Skin epidermis (tissue), 12 donors: ENCODE data around the gene REG1A.

ENCODE experiments used
- H3K27ac ChIP-seq, 21 experiments: fragments of 200-600 bp; sonication (generic) in 11 of 21; one replicate each; pipeline ENCODE4 v1.5.0; 2020; ENCODE audit warnings: mild to moderate bottlenecking in 3 of 21, inconsistent platforms in 2 of 21, moderate library complexity in 2 of 21
- H3K4me3 ChIP-seq, 7 experiments: fragments of 200-600 bp; sonication (generic) in 2 of 7; one replicate each; pipeline ENCODE4 v1.5.0; 2020; ENCODE audit warnings: inconsistent platforms in 2 of 7, mild to moderate bottlenecking in 2 of 7, moderate library complexity in 1 of 7

REG1A gene

DNA sequence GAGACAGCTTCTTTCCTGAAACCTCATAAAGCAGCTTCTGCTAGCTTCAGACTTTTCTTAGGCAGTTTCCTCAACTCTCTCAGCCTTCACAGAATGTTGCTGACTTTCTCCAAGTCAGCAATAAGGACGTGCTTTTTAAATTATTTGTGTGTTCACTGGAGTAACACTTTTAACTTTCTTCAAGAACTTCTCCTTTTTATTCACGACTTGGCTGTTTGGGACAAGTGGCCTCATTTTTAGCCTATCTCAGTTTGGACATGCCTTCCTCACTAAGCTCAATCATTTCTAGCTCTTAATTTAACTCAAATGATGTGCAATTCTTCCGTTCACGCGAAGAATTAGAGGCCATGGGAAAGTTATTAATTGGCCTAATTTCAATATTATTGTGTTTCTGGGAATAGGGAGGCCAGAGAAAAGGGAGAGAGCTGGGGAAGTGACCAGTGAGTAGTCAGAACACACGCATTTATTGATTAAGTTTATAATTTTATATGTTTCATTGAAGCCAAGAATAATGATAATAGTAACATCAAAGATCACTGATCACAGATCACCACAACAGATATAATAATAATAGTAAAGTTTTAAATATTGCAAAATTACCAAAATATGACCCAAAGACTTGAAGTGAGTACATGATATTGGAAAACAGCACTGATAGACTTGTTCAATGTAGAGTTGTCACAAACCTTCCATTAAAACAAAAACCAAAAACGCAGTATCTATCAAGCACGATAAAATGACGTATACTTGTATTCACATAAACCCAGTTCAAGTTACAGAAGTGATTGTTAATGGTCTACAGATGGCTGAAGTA, 4.8 kb downstream of the REG1A start:
- H3K4me3 ChIP-seq = no peak overlapping the region

DNA sequence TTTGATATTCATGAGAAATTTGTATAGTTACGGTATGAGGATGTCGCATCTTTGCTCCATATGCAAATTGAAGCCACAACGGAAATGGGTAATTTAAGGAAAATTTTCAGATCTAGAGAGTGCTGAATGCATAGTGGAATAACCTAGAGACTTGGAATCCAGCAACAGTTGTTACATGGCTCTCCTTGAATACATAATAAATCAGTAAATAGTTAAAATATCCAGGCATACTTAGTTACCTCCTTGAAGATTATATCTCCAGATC, 5.4 kb downstream of the REG1A start:
- no peak overlapping the region for H3K27ac ChIP-seq
- H3K4me3 ChIP-seq = no peak overlapping the region

More for the DNA sequence above, 4.8 kb downstream of the REG1A start:
- H3K27ac ChIP-seq = no peak overlapping the region

DNA sequence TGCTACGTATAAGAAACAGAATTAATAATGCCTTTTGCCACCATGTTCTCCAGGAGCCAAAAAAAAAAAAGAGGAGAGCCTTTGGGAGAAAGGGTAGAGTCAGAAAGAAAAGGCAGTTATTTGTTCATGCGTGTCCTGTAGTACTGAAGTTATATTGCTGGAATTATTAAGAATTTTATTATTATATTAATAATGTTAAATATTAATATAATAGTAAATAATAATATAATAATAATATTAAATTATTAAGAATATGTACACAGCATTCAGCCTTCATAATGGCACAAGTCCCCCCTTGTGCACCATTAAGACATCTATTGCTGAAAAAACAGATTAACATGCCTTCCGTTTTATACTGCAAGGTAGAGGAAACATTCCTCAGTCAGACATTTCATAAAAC, 8.1 kb downstream of the REG1A start:
- Histone ChIP-seq H3K27ac (no peak overlapping the region), H3K4me3 (no peak overlapping the region)

DNA sequence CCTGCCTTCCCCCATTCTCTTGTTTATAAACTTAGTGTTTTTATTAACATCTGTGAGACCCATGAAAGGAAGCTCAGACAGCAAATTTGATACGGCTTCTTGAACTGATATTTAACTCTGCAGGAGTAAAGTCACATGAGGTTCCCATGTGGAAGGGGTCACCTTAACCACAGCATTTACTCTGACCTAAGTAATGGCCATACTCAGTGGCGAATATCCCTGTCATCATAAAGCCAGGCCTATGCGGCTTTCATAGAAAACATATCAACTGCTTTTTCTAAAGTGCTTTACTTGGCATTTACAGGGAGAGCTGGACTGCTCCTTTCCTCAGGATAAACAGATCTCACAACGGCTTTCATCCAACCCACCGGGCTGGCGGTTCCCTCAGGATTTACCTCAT, 9.0 kb downstream of the REG1A start:
- H3K4me3 ChIP-seq = no peak overlapping the region
- H3K27ac ChIP-seq = no peak overlapping the region

GRCh38 chr2:79129804-79130203, 9.5 kb downstream of the REG1A start:
- H3K27ac ChIP-seq = no peak overlapping the region
- H3K4me3 ChIP-seq = no peak overlapping the region

DNA sequence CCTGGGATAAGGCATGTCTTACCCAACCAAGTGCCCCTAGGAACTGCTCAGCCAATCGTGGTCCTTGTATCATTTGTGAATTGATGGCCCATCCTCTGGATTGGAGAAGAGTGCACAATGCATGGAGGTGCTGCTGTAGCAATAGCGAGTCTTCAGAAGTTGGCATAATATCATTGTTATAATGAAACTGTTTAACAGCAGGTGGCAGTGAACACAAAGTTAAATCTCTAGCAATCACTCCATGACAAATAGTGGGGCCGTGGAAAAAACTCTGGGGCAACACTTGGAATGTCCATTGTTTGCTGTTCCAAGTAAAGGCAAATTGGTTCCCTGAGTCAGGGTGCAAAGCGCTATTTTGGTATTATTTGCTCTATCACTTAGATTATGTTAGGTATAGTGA, 11.4 kb downstream of the REG1A start:
- no peak overlapping the region for H3K4me3 ChIP-seq
- no peak overlapping the region for H3K27ac ChIP-seq

- no peak overlapping the region for H3K4me3 ChIP-seq
- no peak overlapping the region for H3K27ac ChIP-seq
These were observed 18.1 kb downstream of the REG1A start for GRCh38 chr2:79138385-79138784.

- H3K27ac ChIP-seq = no peak overlapping the region
- H3K4me3 ChIP-seq = no peak overlapping the region
These were observed 19.1 kb downstream of the REG1A start for GRCh38 chr2:79139423-79139822.

DNA sequence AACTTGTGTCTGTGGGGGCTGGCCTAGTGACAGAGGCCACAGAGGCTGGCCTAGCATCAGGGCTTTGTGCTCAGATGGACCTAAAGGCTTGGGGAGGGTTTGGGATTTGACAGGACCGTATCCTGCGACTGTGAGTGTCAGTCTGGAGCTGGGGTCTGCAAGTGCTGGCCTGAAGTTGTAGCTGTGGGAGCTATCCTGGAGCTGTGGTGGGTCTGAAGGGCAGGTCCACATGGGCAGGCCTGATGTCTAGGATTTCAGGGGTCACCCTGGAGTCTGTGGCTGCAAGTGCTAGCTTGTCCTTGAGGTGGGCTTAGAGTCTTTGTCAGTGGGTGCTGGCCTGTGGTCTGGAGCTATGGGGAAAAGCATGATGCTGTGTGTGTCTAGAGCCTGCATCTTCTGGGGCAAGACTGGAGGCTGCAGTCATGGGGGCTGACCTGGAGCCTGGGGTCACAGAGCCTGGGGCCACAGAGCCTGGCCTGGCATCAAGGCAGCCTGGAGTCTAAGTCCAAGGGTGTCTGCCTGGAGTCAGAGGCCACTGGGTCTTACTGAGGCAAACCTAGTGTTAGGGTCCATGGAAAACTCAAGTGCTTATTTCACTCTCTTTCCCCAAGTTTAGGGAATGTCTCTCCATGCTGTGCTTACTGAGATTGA, 35.7 kb downstream of the REG1A start:
- H3K4me3 ChIP-seq = no peak overlapping the region
- no peak overlapping the region for H3K27ac ChIP-seq

DNA sequence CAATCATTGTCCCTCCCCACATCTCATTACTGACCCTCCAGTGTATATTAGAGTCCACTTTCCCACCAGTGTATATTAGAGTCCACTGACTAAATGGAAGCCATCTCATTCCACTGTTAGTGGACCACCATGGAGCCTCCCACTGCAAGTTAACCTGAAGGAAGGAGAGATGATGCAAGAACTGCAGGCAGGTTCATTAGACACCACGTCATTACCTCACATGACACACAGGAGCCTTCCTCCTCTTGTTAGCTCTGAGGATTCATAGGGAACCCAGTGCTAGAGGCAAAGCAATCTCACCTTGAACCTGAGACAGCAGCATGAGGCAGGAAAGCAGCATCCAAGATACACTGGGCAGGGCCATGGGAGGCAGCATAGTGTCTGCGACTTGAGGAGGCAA, 38.7 kb downstream of the REG1A start:
- no peak overlapping the region for H3K27ac ChIP-seq
- no peak overlapping the region for H3K4me3 ChIP-seq

DNA sequence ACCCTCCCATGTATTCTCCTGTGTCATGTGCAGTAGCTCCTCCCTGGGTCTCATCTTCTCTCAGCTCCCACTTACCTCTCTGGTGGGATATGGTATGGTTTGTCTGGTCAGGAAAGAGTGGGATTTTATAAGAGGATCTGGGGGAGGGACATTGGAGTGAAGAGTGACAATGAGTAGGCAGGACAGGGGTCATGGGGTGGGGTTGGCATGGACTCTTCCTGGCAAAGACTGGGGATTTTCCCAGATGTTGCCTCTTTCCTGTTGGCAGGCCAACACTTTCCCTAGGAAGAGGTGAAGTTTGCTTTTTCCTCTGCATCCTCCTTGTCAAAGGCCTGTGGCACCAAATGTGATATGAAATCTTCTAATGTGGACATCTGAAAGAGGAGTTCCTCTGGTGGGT, 39.4 kb downstream of the REG1A start, which contains the start of gene REG3A:
Gene REG3A, minus strand, starts transcription at position 101 of the 400 bp plus-strand sequence. CDS start 348 bp downstream, outside the sequence.
- no peak within 1 kb of the TSS for H3K4me3 ChIP-seq
- no peak within 1 kb of the TSS for H3K27ac ChIP-seq

- H3K27ac ChIP-seq = no peak overlapping the region
- no peak overlapping the region for H3K4me3 ChIP-seq
These were observed 41.8 kb downstream of the REG1A start for GRCh38 chr2:79162132-79162531.

- no peak overlapping the region for H3K4me3 ChIP-seq
These were observed 42.5 kb downstream of the REG1A start for GRCh38 chr2:79162801-79163200.

GRCh38 chr2:79171348-79171958, 51.2 kb downstream of the REG1A start:
- Histone ChIP-seq H3K4me3 (no peak overlapping the region), H3K27ac (no peak overlapping the region)

More at GRCh38 chr2:79162801-79163200, 42.5 kb downstream of the REG1A start:
- H3K27ac ChIP-seq = no peak overlapping the region
